HG03095 (cell line): ENCODE measurements around the gene ABCA12.
A peak's percentile ranks its signal among the peaks of the same experiment; 100 is the strongest.

Experiments
- ATAC-seq: cut with Tn5 transposase; IDR thresholded peaks from one replicate; pipeline ENCODE4 v1.9.1; 2021; ENCODE audit warnings: moderate library complexity; ENCODE audit not compliant: unreplicated experiment

ABCA12 gene

DNA sequence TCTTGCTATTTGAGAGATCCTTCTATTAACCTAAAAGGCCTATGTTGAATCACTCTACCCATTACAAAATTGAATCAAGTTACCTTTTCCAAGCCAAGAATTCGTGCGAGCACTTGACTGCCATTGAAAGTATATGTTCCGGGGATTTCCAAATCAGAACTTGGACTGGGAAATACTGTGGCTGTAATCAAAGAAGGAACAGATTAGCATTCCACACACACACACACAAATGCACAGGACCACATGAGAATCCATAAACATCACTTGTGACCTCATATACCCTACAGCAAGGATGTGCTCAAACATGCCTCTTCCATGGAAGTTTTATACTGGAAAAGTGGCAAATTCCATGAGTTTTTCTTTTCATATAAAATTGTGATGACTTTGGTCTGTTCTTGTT is 86.0 kb downstream of the ABCA12 start:
- ATAC-seq = no peak

DNA sequence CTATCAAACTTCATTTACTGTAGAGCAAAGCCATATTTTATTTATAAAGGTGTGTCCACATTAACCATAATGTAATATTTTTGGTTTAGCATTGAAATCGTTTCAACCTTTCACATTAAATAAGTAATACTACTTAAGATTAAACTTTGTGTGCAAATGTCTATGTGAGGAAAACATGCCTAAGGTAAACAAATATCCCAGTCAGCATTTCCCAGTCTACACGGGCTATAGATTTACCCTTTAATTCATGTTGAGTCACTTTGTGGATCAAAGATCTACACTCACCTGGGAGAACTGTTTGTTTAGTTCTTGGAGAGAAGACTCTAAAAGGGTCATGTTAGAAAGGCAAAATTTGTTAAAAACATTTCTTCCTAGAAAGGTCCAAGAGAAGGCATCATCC is 89.1 kb downstream of the ABCA12 start:
- no peak for ATAC-seq

DNA sequence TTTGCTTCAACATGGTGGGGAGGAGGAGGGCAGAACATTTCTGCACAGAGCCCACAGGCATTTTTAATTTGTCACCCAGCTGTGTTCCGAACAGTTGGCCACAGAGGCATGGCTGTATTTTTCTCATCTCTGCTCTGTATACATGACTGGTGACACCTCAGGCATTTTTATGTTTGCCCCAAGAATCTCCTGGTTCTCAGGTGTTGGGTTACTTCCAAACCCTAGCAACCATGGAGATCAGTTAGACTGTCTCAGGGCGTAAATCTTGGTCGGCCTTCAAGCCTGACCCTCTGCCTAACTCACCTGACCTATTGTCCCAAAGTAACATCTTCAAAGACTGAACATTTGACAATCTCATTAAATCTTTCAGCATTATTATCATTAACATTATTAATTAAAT is 100.0 kb downstream of the ABCA12 start:
- no peak for ATAC-seq

DNA sequence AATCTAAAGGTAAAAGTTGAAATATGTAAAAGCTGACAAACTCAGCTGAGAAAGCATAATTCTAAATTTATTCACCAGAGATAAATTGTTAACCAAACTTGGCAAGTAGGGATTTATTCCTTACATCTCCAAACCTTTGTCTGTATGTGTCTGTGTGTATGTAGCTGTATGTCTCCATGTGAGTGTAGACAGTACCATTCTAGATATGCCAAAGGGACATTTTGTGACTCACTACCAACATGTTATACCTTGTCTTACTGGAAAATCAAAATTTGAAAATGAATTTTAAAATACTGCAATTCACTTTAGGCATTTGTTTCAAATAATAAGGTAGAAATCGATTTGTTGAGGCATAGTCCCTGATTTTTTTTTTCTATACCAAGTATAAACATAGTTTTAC is 102.1 kb downstream of the ABCA12 start:
- no peak for ATAC-seq

DNA sequence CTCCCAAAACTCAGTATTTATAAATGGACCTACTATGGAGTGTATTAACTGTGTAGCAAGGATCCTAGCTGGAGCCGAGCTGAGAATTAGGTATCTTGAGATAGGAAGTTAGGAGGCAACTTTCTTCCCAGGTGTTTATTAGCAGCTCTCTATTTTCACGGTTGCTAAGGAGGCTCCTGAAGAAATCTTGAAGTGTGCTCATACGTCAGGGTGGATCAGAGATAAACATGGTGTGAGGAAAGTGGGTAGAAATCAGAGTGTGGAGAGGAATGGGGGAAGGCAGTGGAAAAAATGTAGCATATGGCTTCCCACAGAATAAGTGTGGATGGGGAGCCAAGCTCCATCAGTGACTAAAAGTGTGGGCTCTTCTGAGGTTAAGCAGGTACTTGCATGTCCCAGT is 104.3 kb downstream of the ABCA12 start:
- ATAC-seq = no peak

DNA sequence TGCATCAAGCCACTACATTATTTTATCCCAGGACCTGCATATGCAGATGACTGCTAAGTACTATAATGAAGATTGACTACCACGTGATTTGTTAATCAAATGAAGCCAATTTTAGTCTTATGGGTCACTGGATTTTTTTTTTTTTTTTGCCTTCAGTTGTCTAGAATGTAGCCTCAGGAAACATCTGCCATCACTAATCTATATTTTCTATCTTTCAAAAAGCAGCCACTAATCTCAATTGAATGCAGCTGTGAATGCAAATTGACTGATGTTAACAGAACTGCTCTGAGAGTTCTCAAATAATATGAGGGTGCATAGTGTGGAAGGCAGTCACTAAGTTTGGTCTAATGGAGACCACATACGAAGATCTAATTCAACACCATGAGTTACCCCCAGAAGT is 106.3 kb downstream of the ABCA12 start:
- ATAC-seq = no peak

DNA sequence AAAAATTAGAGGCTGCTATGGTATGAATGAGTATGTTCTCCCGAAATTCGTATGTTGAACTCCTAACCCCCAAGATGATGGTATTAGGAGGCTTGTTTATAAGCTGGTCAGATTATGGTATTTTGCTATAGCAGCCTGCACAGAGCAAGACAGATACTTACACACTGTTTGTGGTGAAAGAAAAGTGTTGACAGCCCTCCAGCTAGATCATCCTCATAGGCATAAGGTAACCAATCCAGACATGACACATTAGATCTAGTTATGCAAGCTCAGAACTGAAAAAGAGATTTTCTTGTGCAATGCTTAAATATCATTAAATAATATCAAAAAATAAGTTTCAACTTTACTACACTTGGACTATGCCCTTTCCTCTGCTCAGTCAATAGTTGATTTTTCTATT is 107.1 kb downstream of the ABCA12 start:
- ATAC-seq = no peak

DNA sequence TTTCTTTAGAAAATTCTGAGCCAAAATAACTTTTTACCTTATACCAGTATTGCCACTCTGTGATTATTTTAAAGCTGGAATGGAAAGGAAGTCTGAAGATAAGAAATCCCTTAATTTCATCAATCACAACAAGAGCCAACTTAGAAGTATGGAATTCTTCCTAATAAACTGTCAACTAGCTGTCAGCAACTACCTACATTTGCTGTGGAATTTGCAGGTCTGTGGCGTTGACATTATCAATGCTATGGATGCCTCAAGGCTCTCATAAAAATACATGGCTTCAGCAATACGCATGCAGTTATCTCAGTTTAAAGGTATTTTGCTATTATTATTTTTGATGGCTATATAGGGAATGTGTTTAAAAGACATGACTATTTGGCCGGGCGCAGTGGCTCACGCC is 108.5 kb downstream of the ABCA12 start:
- ATAC-seq = no peak

DNA sequence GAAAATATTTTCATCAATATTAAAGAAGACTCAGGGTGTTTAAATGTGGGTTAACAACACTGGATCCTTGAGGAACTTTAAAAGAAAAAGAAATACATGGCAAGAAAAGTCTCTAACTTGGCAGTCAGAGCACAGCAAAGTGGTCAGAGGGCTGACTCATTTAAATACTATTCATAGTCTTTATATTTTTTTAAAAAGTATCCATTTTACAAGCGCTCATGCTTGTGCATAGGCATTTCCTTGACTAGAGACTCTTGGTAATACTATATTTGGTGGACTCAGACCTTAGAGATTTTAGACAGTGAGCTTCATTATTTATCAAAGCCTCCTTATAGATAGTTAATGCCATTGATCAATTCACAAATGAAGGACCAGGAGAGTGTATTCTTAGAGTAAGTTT is 110.2 kb downstream of the ABCA12 start:
- no peak for ATAC-seq

DNA sequence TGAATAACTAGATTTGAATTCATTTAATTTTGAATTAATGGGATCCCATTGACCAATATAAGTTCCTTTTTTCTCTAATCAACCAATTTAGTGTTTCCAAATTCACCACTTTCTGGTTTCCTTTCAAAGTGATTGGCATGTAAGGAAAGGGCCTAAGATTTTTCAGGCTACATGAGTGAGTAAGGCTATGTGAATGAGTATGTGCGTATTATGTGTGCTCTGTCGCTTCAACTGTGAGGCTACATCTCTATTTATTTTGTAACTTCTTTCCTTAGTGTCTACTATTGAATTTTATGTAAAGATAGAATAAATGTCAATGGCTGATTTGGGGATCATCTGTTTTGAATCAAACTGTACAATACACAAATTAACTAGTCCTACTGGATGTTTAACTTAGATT is 110.6 kb downstream of the ABCA12 start:
- no peak for ATAC-seq

DNA sequence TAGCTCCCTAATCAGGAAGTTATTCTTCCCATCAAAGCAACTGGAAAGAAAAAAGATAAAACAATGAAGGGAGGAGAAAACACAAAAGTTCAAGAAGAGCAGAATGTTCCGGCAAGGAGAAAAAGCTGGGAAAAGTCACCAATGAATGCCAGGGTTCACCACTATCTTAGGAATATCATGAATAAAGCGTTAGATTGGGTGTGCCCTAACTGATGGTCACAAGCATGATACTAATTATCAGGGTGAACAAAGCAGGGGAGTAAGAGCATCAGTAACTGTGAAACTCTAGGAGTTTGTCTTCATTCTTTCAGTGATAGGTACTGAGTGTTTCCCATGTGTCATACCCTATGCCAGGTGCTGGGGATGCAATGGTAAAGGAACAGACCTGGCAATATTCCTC is 115.5 kb downstream of the ABCA12 start:
- ATAC-seq = no peak

DNA sequence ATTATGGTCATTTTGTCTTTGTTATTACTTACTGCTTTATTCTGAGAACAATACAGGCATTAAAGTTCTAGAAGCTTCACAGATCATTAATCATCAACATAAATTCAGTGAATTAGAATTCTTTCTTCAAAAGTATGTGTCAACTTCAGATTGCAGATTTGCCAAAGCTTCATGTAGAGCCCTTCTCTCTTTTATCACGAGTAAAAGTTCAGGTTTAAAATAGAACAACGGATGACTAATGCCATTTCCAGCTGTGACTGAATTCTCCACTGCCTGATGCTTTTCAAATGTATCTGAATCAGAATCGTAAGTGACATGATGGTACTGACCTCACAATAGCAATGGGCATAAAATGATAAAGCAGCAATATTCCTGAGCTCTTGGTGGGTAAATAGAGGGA is 116.0 kb downstream of the ABCA12 start:
- ATAC-seq = peak; percentile 35

DNA sequence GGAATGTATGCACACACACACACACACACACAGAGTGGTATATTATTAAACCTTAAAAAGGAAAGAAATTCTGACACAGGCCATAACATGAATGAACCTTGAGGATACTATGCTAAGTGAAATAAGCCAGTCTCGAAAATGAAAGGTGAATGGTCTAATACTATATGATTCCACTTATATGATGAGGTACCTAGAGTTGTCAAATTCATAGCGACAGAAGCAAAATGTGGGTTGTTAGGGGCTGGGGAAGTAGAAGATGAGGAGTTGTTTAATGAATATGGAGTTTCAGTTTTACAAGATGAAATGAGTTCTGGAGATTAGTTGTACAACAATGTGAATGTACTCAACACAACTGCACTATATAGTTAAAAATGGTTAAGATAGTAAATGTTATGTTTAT is 118.1 kb downstream of the ABCA12 start:
- no peak for ATAC-seq

DNA sequence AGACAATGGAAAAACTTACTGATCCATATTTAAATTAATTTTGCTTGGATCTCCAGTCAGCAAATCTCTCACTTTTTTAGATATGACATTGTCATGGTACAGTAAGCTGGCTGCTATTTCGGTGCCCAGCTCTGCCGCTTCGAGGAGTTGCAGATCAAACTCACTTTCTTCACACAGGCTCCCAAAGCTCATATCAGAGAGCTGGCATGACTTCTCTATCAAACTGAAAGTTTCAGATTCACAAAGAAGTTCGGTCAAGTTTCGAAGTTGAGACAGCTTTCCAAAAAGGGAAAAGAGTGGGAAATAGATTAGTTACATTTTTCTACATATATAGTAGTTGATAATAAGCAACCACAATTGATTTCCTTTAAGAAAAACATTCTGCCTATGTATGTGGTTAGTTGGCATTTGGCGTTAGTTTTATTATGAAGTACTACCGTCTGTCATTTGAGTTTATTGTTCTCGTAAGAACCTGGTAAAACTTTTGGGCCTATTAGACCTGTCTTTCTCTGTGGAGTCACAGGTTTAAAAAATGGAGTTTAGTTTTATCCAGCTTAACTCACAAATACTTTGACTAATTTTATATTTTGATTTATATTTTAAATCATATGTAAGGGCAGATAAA is 118.8 kb downstream of the ABCA12 start:
- peak; percentile 35 for ATAC-seq

DNA sequence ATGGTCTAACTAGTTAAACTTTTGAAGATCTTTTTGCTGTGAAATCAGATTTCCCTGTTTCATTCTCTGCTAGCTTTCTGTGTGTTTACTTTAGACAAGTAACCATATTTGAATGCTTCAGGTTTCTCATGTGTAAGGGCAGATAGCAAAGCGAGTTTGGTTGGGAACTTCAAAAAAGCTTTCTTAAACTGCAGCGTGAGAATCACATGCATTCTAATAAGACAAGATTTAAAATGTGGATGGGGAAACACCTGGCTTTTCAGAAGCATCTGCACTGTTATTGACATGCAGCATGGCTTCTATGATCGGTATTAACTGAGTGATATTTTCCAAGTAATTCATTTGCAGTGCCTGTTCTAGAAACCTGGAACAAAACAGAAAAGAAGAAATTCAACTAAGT is 119.3 kb downstream of the ABCA12 start:
- ATAC-seq = peak; percentile 47

DNA sequence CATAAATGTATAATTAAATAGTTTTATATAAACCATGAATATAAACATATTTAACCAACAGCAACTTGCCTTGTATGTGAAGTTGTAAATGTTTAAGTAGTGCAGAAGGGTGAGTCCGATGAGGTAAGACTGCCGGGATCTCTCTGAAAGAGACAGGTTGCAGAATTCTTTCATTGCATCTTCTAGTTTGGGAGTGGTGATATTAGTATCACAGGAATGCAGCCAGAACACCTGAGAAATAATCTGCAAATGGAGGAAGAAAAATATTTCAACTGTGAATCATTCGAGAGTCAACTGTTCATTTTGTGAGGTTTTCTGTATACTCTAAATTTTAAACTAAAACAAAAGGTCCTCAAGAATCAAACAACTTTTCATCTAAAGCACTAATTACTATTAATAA is 123.0 kb downstream of the ABCA12 start:
- ATAC-seq = no peak

DNA sequence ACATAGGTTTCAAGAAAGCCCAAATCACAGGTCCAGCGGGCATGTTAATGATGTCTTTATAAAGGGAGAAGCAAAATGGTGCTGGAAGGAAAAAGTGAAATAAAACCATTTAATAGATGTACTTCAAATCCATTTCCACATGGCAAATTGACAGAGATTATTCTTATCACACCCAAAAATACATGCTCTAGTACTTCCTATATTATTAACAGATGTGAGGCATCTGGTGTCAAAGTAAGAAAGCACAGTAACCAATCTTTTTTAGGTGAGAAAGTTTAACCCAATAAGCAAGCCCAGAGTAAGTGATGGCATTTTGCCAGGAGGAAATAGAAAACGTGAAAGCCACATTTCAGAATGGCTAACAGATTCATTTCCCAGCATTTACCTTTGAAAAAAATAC is 128.0 kb downstream of the ABCA12 start:
- no peak for ATAC-seq

DNA sequence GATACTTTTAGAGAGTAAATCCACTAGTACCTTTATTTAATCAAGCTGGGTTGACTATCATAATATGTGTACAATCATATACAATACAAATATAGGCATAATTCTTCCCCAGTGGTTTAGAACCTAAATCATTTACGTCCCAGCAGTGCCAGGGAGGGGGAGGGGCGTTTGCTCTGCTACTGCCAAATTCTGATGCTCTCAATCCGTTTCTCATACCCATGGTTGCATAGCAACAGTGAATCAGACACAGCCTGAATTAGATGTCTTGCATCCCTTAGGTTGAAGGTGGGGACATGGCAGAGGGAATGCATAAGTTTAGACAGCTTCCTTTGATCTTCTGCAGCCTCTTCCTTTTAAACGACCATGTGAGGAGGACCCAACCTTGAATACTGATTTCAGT is 135.4 kb downstream of the ABCA12 start:
- ATAC-seq = no peak

DNA sequence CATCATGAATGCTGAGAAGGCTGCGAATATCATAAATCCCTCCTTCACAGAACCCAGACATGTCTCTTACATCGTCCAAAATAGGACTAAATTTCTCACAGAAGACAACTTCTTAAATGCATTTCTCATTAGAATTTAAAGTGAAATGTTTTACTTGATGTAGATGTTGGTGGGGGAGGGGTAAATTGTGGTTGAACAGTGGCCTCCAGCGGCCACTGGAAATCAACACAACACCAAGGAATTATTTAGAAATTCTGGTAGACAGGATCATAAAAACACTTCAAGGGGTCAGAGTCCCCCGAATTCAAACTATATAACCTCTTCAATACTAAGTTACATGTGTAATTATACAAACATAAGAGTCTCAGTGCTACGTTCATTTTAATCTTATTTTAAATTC is 135.9 kb downstream of the ABCA12 start:
- peak; percentile 61 for ATAC-seq

DNA sequence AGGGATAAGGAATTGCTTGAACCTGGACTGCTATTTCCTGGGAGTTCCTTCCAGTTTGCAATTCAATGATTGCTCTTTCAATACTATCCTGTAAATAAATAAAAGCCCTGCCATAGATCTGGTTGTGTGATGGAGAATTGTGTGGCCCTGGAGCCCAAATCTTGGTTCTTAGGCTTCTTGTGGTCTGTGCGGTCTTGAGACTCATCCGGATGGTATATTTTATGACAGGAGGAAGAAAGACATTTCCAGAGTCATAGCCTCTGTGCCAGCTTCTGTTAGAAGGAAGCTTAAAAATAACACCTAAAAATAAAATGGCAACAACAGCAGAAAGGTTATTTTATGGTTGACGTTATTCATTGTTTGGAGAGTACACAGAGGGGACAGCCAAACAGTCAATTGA is 137.7 kb downstream of the ABCA12 start:
- ATAC-seq = no peak

DNA sequence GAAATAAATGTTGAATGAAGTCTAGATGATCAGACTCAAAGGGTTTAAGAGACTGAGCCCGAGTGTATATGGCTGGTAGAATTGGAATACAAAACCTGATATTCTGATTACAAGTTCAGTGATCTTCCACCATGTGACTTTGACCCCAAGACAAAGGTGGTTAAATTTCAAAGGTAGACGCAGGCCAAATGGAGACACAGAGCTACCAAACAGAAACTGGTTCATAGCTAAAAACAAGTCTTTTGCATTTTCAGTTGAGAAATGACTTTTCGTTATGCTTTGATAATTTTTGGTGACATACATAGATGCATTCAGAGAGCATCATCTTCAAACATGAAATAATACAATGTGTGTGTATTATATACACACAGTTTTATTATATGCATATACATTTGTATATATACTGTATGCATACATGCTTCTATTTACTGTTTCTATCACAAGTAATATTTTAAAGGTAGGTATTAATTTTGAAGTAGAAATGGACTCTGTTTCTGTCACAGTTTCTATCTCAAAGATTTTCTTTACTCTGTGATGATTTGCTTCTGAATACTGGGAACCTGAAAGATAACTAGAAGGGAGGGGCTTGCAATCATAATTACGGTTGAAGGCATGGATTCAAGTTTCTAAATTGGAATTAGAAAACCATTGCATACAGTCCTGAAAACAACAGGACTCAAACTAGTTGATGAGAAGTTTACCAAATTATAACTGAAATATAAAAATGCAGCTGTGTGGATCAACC is 142.3 kb downstream of the ABCA12 start:
- ATAC-seq = peak; percentile 87

DNA sequence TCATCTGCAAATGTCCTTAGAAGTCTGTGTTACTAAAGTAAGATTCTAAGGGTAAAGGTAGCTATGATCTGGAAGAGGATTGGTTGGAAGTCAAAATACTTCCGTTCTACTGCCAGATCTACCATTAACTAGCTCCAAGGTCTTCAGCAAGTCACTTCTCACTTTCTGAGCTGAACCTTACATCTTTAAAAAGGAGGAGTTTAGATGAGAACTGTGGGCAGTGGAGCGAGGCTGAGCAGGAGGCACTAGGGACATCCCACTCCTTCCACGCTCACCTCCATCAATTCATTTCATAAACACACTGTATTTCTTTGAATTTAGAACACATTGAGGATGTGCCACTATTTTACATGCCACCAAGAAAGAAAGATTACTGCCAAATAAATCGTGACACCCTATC is 143.0 kb downstream of the ABCA12 start:
- peak; percentile 46 for ATAC-seq

DNA sequence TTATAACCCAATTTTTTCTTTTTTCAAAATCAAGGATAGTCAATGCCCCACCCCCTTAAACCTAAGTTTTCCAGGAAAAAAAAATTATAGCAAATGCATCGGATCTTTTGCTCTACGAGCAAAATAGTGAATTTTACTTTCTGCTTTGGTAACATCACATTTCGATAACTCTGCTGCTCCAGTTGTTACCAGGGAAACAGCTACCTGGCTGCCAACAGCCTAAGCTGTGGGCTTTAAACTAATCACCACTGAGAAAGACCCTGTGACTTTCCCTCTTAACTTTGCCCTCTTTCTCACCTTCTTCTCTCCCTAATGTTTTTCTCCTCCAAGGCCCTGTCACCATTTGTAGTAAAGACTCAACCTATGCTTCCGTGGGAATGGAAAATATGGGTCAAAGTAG is 145.5 kb downstream of the ABCA12 start:
- ATAC-seq = no peak
